ENCODE measurements around the gene FGD1. TPM values are rescaled to one million over a fixed set of nuclear protein-coding genes. Genes with fewer than 3 reads are reported as not detected.

FGD1 gene
- total RNA-seq, 1 donor from 2014 or later: 4.2 TPM

DNA sequence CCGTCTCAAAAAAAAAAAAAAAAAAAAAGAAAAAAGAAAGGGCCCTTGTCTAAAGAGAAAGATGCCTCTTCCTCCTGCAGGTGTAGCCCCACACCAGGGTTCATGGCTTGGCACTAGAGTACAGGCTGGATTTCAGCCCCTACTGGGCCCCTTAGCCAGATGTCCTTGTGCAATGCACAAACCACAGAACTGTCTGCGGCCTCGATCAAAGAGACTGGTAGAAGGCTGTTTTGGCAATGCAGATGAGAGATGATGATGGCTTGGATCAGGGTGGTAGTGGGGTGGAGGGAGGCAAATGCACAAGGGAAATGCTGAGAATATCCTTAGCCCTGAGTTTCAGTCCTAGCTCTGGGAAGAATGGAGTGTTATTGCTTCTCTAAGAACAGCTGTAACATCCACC lies 82.3 kb downstream of the FGD1 start:
- no peaks in the 10 kb centered on the region for H3K9me3 ChIP-seq (ENCODE audit: control insufficient read depth in 3 of 3, low read length in 3 of 3)

DNA sequence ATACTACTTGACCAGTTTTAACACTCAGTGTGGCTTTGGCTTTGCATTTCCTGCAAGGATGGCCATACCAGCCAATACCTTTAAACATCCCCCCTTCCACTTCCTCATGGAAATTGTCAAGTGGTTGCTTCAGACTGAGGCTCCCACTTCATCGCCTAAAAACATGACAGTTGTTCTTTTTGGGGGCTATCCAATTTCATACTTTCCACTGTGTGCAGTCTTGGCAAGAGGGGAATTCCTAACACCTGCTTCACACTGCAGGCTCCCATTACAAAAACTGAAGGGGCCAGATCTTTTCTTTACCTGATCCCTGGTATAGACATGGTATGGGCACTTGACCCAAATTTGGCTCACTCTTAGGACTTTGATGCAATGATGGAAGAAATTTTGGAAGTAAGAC lies 84.3 kb downstream of the FGD1 start:
- Histone ChIP-seq H3K27me3 (ENCODE audit: control insufficient read depth in 3 of 3, insufficient read depth in 3 of 3, low read length in 3 of 3) (peaks cover 0 to 11% (median 0%) of the 10 kb centered on the region in 3 donors), H3K36me3 (ENCODE audit: control insufficient read depth in 3 of 3, insufficient read depth in 3 of 3, low read length in 3 of 3) (no peaks in the 10 kb centered on the region), H3K4me1 (ENCODE audit: control insufficient read depth in 3 of 3, insufficient read depth in 3 of 3, low read length in 3 of 3) (no peaks in the 10 kb centered on the region)

More for the DNA sequence above, 82.3 kb downstream of the FGD1 start:
- H3K9ac ChIP-seq (ENCODE audit: low read depth in 1 of 3, low read length in 3 of 3): no peak overlapping the region
- H3K27me3 ChIP-seq (ENCODE audit: control insufficient read depth in 3 of 3, insufficient read depth in 3 of 3, low read length in 3 of 3): peaks cover 0 to 12% (median 0%) of the 10 kb centered on the region in 3 donors
- no peaks in the 10 kb centered on the region for H3K36me3 ChIP-seq (ENCODE audit: control insufficient read depth in 3 of 3, insufficient read depth in 3 of 3, low read length in 3 of 3)
- H3K4me3 ChIP-seq (ENCODE audit: low read length in 3 of 3): no peak overlapping the region
- no peaks in the 10 kb centered on the region for H3K4me1 ChIP-seq (ENCODE audit: control insufficient read depth in 3 of 3, insufficient read depth in 3 of 3, low read length in 3 of 3)
- H3K27ac ChIP-seq (ENCODE audit: low read depth, low read length): no peak overlapping the region

DNA sequence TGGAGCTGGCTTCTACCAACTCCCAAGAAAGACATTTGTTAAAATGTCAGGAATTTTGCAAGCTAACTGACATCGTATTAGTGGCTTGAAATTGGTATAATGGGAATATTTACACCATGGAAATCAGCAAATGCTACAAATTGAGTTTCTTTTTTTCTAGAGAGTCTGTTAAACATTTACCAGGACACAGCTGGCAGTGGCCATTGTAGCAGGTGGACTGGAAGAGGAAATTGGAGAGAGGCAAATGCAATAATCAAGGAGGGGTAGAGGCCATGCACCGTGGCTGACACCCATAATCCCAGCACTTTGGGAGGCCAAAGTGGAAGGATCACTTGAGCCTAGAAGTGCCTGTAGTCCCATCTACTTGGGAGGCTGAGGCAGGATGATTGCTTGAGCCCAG lies 88.8 kb downstream of the FGD1 start:
- H3K27ac ChIP-seq (ENCODE audit: low read depth, low read length): no peak overlapping the region
- no peaks in the 10 kb centered on the region for H3K4me1 ChIP-seq (ENCODE audit: control insufficient read depth in 3 of 3, insufficient read depth in 3 of 3, low read length in 3 of 3)
- no peak overlapping the region for H3K9ac ChIP-seq (ENCODE audit: low read depth in 1 of 3, low read length in 3 of 3)
- H3K27me3 ChIP-seq (ENCODE audit: control insufficient read depth in 3 of 3, insufficient read depth in 3 of 3, low read length in 3 of 3): no peaks in the 10 kb centered on the region
- no peaks in the 10 kb centered on the region for H3K9me3 ChIP-seq (ENCODE audit: control insufficient read depth in 3 of 3, low read length in 3 of 3)
- H3K36me3 ChIP-seq (ENCODE audit: control insufficient read depth in 3 of 3, insufficient read depth in 3 of 3, low read length in 3 of 3): no peaks in the 10 kb centered on the region
- H3K4me3 ChIP-seq (ENCODE audit: low read length in 3 of 3): no peak overlapping the region

More for the DNA sequence above, 84.3 kb downstream of the FGD1 start:
- H3K9me3 ChIP-seq (ENCODE audit: control insufficient read depth in 3 of 3, low read length in 3 of 3): no peaks in the 10 kb centered on the region
- no peak overlapping the region for H3K4me3 ChIP-seq (ENCODE audit: low read length in 3 of 3)
- no peak overlapping the region for H3K27ac ChIP-seq (ENCODE audit: low read depth, low read length)
- H3K9ac ChIP-seq (ENCODE audit: low read depth in 1 of 3, low read length in 3 of 3): no peak overlapping the region

DNA sequence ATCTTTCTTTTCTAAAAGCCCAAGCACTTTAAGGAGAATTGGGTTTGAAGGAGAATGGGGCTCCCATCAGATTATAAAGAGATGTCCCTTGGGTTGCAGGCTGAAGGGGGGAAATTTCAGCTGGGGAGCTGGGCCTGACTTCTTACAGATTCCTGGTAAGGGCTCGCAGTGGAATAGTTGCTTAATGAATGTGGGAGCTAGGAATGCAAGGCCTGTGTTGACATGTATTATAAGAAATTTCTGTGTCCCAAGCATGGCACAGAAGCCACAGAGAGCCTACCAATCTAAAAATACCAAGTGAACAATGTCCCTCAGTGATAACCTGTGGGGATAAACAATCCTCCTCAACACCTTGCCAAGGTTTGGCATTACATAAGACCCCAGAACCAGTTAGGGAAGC lies 98.9 kb downstream of the FGD1 start:
- Histone ChIP-seq H3K4me1 (ENCODE audit: control insufficient read depth in 3 of 3, insufficient read depth in 3 of 3, low read length in 3 of 3) (no peaks in the 10 kb centered on the region), H3K27ac (ENCODE audit: low read depth, low read length) (no peak overlapping the region), H3K9ac (ENCODE audit: low read depth in 1 of 3, low read length in 3 of 3) (no peak overlapping the region), H3K27me3 (ENCODE audit: control insufficient read depth in 3 of 3, insufficient read depth in 3 of 3, low read length in 3 of 3) (no peaks in the 10 kb centered on the region), H3K9me3 (ENCODE audit: control insufficient read depth in 3 of 3, low read length in 3 of 3) (no peaks in the 10 kb centered on the region), H3K36me3 (ENCODE audit: control insufficient read depth in 3 of 3, insufficient read depth in 3 of 3, low read length in 3 of 3) (no peaks in the 10 kb centered on the region), H3K4me3 (ENCODE audit: low read length in 3 of 3) (no peak overlapping the region)

Other genes with a start within 250 kb of the FGD1 start
- gene WNK3, start 138.2 kb downstream of the FGD1 start, total RNA-seq: 3.7 TPM
- gene TSR2, start 55.8 kb downstream of the FGD1 start, total RNA-seq: 12.5 TPM
- 20.9 TPM for gene GNL3L, start 34.0 kb upstream of the FGD1 start, total RNA-seq

All from skeletal muscle tissue (tissue), 4 donors.